Sigmoid colon (tissue), 7 donors: ENCODE data around the gene PRDX5. TPM values are rescaled to one million over a fixed set of nuclear protein-coding genes. Genes with fewer than 3 reads are reported as not detected.
A peak's percentile ranks its signal among the peaks of the same experiment; 100 is the strongest.

ENCODE experiments used
- DNase-seq: peaks from one replicate; pipeline ENCODE4 v3.0.0-alpha.2; 2019
- H3K27ac ChIP-seq, 4 donors: fragments of 200-600 bp; sonication (generic); one replicate each; pipeline ENCODE4 v1.5.1; 2016 to 2019; ENCODE audit warnings: mild to moderate bottlenecking in 1 of 4
- H3K27me3 ChIP-seq, 3 donors: fragments of 200-600 bp; sonication (generic); one replicate each; pipeline ENCODE4 v1.5.1; 2019; ENCODE audit warnings: mild to moderate bottlenecking in 1 of 3
- H3K36me3 ChIP-seq, 4 donors: fragments of 200-600 bp; sonication (generic); one replicate each; pipeline ENCODE4 v1.5.1; 2016 to 2019
- H3K4me1 ChIP-seq, 4 donors: fragments of 200-600 bp; sonication (generic); one replicate each; pipeline ENCODE4 v1.5.1; 2017 to 2019
- H3K4me3 ChIP-seq, 4 donors: fragments of 200-600 bp; sonication (generic); one replicate each; pipeline ENCODE4 v1.5.1; 2017 to 2019; ENCODE audit warnings: mild to moderate bottlenecking in 2 of 4, moderate library complexity in 1 of 4
- H3K9me3 ChIP-seq, 4 donors: fragments of 200-600 bp in 3 of 4; sonication (generic) in 3 of 4; one replicate each; pipeline versions ENCODE4 v1.5.1 to v1.6.1; 2013 to 2019
- EP300 ChIP-seq, 4 donors: sonication (generic); formaldehyde crosslinking; IDR thresholded peaks; one replicate each; pipeline ENCODE4 v1.6.1; 2017; ENCODE audit warnings: antibody characterized with exemption in 4 of 4
- POLR2A ChIP-seq, 2 donors: fragments of 450-650 bp; IDR thresholded peaks; one replicate each; pipeline ENCODE4 v1.6.1; 2016; ENCODE audit warnings: antibody characterized with exemption in 2 of 2, mild to moderate bottlenecking in 2 of 2, moderate library complexity in 2 of 2
- POLR2AphosphoS5 ChIP-seq, 4 donors: sonication (generic); formaldehyde crosslinking; IDR thresholded peaks; one replicate each; pipeline ENCODE4 v1.6.1; 2017; ENCODE audit warnings: antibody characterized with exemption in 4 of 4
- WGBS, 2 donors: extraction: QIAGEN DNeasy Blood & Tissue Kit; methylation state at CpG; one replicate each; pipeline ENCODE4 v1.1.7; 2013; 5-methylcytosine and 5-hydroxymethylcytosine counted together
- intact Hi-C: fragments of 100-400 bp; cut with DNase I; formaldehyde crosslinking; loops from one replicate; pipeline ENCODE4 v1.15.1; 2023
- polyA plus RNA-seq, 3 donors: library from polyadenylated mRNA; stranded (reverse); fragments of 200-250 nt; gene quantifications; one replicate each; pipeline ENCODE4 v1.2.3, GENCODE V29; 2013
- total RNA-seq, 4 donors: library from RNA; depleted of rRNA; stranded (reverse); fragments of >200 nt; gene quantifications; one replicate each; pipeline ENCODE4 v1.1.0, GENCODE V29; 2016
- TF ChIP-seq, protein P1 (sequence below), 4 experiments: fragments of 450-650 bp in 3 of 4; fragments of 200-600 bp in 1 of 4; IDR thresholded peaks; one replicate each; pipeline ENCODE4 v1.5.1; 2016 to 2019; ENCODE audit warnings: antibody characterized with exemption in 4 of 4, mild to moderate bottlenecking in 3 of 4, moderate library complexity in 2 of 4
- donor health status: healthy with polysubstance abuse.
- donor health status: Bipolar disorder and iron deficiency.
- donor health status: healthy.

The PRDX5 gene
- total and polyA plus RNA-seq, 7 donors = 169 to 1,045 (median 269) TPM

DNA sequence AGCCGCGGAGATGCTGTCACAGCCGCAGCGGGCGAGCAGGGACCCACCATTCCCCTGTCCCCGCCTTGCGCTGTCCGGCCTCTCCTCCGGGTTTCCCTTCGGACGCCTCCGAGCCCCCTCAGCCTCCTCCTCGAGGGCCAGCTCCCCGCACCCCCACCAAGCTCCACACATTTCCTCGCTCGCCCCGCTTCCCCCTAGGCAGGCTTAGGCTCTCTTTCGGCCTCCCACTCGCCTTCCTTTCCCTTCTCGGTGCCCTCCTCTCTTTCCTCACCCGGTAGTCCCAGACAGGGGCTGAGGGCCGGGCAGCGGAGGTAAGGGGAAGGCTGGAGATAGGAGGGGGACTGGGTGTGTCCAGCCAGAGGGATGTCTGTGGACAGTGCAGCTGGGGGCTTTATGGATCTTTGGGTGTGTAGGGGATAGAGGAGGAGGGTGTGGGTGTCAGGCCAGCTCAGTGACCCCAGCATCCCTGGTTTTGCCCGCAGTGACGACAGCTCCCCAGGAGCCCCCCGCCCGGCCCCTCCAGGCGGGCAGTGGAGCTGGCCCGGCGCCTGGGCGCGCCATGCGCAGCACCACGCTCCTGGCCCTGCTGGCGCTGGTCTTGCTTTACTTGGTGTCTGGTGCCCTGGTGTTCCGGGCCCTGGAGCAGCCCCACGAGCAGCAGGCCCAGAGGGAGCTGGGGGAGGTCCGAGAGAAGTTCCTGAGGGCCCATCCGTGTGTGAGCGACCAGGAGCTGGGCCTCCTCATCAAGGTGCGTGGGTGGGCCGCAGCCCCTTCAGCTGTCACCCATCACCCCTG, 25.3 kb upstream of the PRDX5 start:
- Histone ChIP-seq H3K9me3 (no peaks in the 10 kb centered on the region), H3K4me1 (peaks cover 0 to 21% (median 17%) of the 10 kb centered on the region in 4 donors), H3K36me3 (no peaks in the 10 kb centered on the region), H3K27ac (no peak overlapping the region), H3K4me3 (peak overlapping the region in 3 of 4 donors; percentile 15 to 40 (median 36)), H3K27me3 (peaks cover 37 to 85% (median 79%) of the 10 kb centered on the region in 3 donors)
- 24 to 30% methylated on average over 42 of the region's 42 CpGs for WGBS, 2 donors
- no peak for DNase-seq
- TF ChIP-seq POLR2A (IDR thresholded peaks at IDR 0.05) (no peak), POLR2AphosphoS5 (IDR thresholded peaks at IDR 0.05) (no peak), EP300 (IDR thresholded peaks at IDR 0.05) (no peak)
- TF ChIP-seq, protein P1, sequence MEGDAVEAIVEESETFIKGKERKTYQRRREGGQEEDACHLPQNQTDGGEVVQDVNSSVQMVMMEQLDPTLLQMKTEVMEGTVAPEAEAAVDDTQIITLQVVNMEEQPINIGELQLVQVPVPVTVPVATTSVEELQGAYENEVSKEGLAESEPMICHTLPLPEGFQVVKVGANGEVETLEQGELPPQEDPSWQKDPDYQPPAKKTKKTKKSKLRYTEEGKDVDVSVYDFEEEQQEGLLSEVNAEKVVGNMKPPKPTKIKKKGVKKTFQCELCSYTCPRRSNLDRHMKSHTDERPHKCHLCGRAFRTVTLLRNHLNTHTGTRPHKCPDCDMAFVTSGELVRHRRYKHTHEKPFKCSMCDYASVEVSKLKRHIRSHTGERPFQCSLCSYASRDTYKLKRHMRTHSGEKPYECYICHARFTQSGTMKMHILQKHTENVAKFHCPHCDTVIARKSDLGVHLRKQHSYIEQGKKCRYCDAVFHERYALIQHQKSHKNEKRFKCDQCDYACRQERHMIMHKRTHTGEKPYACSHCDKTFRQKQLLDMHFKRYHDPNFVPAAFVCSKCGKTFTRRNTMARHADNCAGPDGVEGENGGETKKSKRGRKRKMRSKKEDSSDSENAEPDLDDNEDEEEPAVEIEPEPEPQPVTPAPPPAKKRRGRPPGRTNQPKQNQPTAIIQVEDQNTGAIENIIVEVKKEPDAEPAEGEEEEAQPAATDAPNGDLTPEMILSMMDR (IDR thresholded peaks at IDR 0.05) = no peak
- intact Hi-C loops = no loop called here

DNA sequence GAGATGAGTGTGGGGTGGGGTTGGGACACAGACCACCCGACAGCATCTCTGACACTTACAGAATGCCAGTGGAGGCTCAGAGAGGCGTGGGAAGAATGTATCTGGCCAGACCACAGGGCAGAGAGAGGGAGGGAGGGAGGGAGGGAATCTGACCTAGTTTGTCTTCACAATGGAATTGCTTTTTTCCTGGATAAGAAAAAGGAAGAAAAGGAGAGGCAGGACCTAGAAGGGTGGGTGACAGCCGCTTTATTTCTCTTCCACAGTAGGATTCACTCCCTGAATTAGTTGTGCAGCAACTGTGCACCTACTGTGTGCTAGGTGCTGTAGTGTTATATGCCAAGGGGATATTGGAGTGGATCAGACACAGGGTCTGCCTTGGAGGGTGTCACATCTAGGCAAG, 23.1 kb upstream of the PRDX5 start:
- WGBS, 2 donors = 51 to 71% methylated on average over 3 of the region's 3 CpGs
- intact Hi-C loops = no loop called here

DNA sequence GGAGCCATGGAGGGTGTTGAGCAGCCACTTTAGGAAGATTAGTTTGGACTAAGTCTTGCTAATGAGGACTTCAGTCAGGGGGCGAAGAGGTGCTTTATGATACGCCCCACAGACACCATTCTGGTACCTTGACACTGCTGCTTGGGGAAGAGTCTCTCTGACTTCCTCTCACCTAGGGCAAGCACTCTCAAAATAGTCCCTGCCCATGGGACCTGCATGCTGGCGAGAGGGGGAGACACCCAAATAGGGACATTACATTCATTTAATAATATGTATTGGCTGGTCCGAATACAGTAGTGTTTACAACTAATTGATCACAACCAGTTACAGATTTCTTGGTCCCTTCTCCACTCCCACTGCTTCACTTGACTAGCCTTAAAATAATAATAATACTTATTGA, 22.2 kb upstream of the PRDX5 start:
- Histone ChIP-seq H3K4me3 (no peak overlapping the region), H3K36me3 (no peaks in the 10 kb centered on the region), H3K9me3 (no peaks in the 10 kb centered on the region), H3K27me3 (peaks cover 60 to 100% (median 98%) of the 10 kb centered on the region in 3 donors), H3K27ac (no peak overlapping the region), H3K4me1 (peaks cover 0 to 41% (median 37%) of the 10 kb centered on the region in 4 donors)
- WGBS, 2 donors = 83 to 93% methylated on average over 4 of the region's 4 CpGs
- intact Hi-C loops = no loop called here
- no peak for DNase-seq
- TF ChIP-seq, protein P1 (IDR thresholded peaks at IDR 0.05) = no peak
- TF ChIP-seq POLR2AphosphoS5 (IDR thresholded peaks at IDR 0.05) (no peak), EP300 (IDR thresholded peaks at IDR 0.05) (no peak), POLR2A (IDR thresholded peaks at IDR 0.05) (no peak)

More for the DNA sequence above, 23.1 kb upstream of the PRDX5 start:
- Histone ChIP-seq H3K27me3 (peaks cover 51 to 100% (median 98%) of the 10 kb centered on the region in 3 donors), H3K9me3 (no peaks in the 10 kb centered on the region), H3K27ac (no peak overlapping the region), H3K4me1 (peaks cover 0 to 31% (median 27%) of the 10 kb centered on the region in 4 donors), H3K36me3 (no peaks in the 10 kb centered on the region), H3K4me3 (no peak overlapping the region)
- TF ChIP-seq, protein P1 (IDR thresholded peaks at IDR 0.05) = no peak
- TF ChIP-seq EP300 (IDR thresholded peaks at IDR 0.05) = no peak
- TF ChIP-seq POLR2AphosphoS5 (IDR thresholded peaks at IDR 0.05) = no peak
- no peak for TF ChIP-seq POLR2A (IDR thresholded peaks at IDR 0.05)
- no peak for DNase-seq

DNA sequence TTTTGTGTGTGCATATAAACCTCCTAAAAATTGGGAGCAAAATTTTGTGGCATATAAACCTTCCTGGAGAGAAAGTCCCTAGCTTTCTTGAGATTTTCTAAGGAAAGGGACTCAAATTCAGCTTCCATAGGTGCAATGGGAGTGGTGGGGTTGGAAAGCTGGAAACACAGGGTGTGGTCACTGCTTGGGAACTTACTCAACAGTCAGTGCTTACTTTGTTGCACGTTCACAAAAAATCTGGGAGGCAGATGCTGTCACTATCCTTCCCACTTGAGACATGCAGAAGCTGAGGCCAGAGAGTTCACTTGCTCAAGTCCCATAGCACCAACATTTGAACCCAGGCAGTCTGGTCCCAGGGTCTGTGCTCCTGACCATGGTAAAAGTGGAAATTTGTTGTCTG, 21.7 kb upstream of the PRDX5 start:
- peaks cover 58 to 100% (median 96%) of the 10 kb centered on the region in 3 donors for H3K27me3 ChIP-seq

More for the DNA sequence above, 21.7 kb upstream of the PRDX5 start:
- Histone ChIP-seq H3K9me3 (no peaks in the 10 kb centered on the region), H3K27ac (no peak overlapping the region), H3K4me3 (no peak overlapping the region), H3K4me1 (peaks cover 0 to 41% (median 39%) of the 10 kb centered on the region in 4 donors), H3K36me3 (no peaks in the 10 kb centered on the region)
- DNase-seq = no peak
- intact Hi-C loops = no loop called here
- 11 to 38% methylated on average over 1 of the region's 1 CpG for WGBS, 2 donors
- no peak for TF ChIP-seq EP300 (IDR thresholded peaks at IDR 0.05)
- no peak for TF ChIP-seq POLR2AphosphoS5 (IDR thresholded peaks at IDR 0.05)
- no peak for TF ChIP-seq POLR2A (IDR thresholded peaks at IDR 0.05)
- TF ChIP-seq, protein P1 (IDR thresholded peaks at IDR 0.05) = no peak
